HCT116 (cell line): ENCODE results near the gene VRK1. TPM values are rescaled to one million over a fixed set of nuclear protein-coding genes. Genes with fewer than 3 reads are reported as not detected.

Experiments used
- ATAC-seq: fragments of 200-7000 bp; cut with Tn5 transposase; 2 replicates; pipeline ENCODE4 v1.9.1; 2020; ENCODE audit warnings: mild to moderate bottlenecking, moderate library complexity
- BruUV-seq: library from RNA; stranded (reverse); fragments of 400-500 nt; replicated peaks from 2 replicates; lab custom pipeline; 2021; lab: Mats Ljungman, UMichigan
- CTCF ChIA-PET: fragments of 300-600 bp; sonication (Branson Sonifier 250); formaldehyde crosslinking; loops from one replicate; lab custom pipeline; 2021; ENCODE audit warnings: antibody characterized with exemption; lab: Charles Lee
- POLR2A ChIA-PET: fragments of 300-600, 350-600 bp; sonication (Branson Sonifier 250); formaldehyde crosslinking; loops from one replicate; lab custom pipeline; 2021; ENCODE audit warnings: antibody characterized with exemption; lab: Charles Lee
- RAD21 ChIA-PET, 2 experiments: fragments of 300-600 bp; sonication (Branson Sonifier 250); formaldehyde crosslinking; loops; one replicate each; lab custom pipeline; 2023; ENCODE audit warnings: low total read pairs in 2 of 2; ENCODE audit not compliant: uncharacterized antibody in 2 of 2, unreplicated experiment in 2 of 2, low non-redundant PET in 1 of 2; lab: Charles Lee
- DNase-seq: peaks from one replicate; pipeline ENCODE4 v3.0.0-alpha.2; 2010; ENCODE audit warnings: low read depth, low spot score
- H2AFZ ChIP-seq: fragments of 200-600 bp; shearing (Covaris generic), sonication (generic); 2 replicates; pipeline ENCODE4 v1.6.1; 2017; ENCODE audit warnings: low read depth, mixed run types, mixed read lengths, antibody characterized with exemption, low read length; ENCODE audit not compliant: poor library complexity, severe bottlenecking
- H3K27ac ChIP-seq: 2 replicates; pipeline ENCODE4 v1.5.1; 2012; ENCODE audit warnings: low read depth, low read length
- H3K27me3 ChIP-seq: fragments of 200-600 bp; sonication (generic); 2 replicates; pipeline ENCODE4 v1.6.1; 2016; ENCODE audit warnings: mixed run types, low read length, mixed read lengths; ENCODE audit not compliant: insufficient read depth
- H3K36me3 ChIP-seq, 2 experiments: fragments of 200-500 bp in 1 of 2; fragments of 200-600 bp in 1 of 2; sonication (Bioruptor generic) in 1 of 2; sonication (generic) in 1 of 2; 2 replicates each; pipeline versions ENCODE4 v1.5.1 to v1.6.1; 2014 to 2016; ENCODE audit warnings: low read length in 2 of 2, inconsistent platforms in 1 of 2, mixed read lengths in 1 of 2, mixed run types in 1 of 2; ENCODE audit not compliant: insufficient read depth in 2 of 2, control insufficient read depth in 1 of 2
- H3K4me1 ChIP-seq, 2 experiments: fragments of 200-600 bp in 1 of 2; sonication (generic) in 1 of 2; 2 replicates each; pipeline versions ENCODE4 v1.5.1 to v1.6.1; 2012 to 2017; ENCODE audit warnings: low read length in 2 of 2, inconsistent platforms in 1 of 2, mild to moderate bottlenecking in 1 of 2, mixed read lengths in 1 of 2, mixed run types in 1 of 2, moderate library complexity in 1 of 2; ENCODE audit not compliant: insufficient read depth in 2 of 2, control insufficient read depth in 1 of 2
- H3K4me2 ChIP-seq: fragments of 200-600 bp; sonication (generic); 2 replicates; pipeline ENCODE4 v1.6.1; 2017; ENCODE audit warnings: mixed run types, low read length, mixed read lengths
- H3K4me3 ChIP-seq, 2 experiments: fragments of 200-600 bp in 1 of 2; sonication (generic) in 1 of 2; replicated peaks in 1 of 2; 2 replicates each; pipeline ENCODE4 v1.5.1; 2011 to 2016; ENCODE audit warnings: low read length in 2 of 2, control low read depth in 1 of 2, low read depth in 1 of 2, mild to moderate bottlenecking in 1 of 2, mixed read lengths in 1 of 2, mixed run types in 1 of 2
- H3K79me2 ChIP-seq: fragments of 200-600 bp; sonication (generic); 2 replicates; pipeline ENCODE4 v1.6.1; 2017; ENCODE audit warnings: mild to moderate bottlenecking, mixed run types, low read length, moderate library complexity, mixed read lengths; ENCODE audit not compliant: insufficient read depth
- H3K9ac ChIP-seq: fragments of 200-600 bp; sonication (generic); 2 replicates; pipeline ENCODE4 v1.6.1; 2016; ENCODE audit warnings: low read length, mixed read lengths
- H3K9me2 ChIP-seq: fragments of 200-600 bp; sonication (generic), shearing (Covaris generic); 2 replicates; pipeline ENCODE4 v1.6.1; 2017; ENCODE audit warnings: mixed run types, mild to moderate bottlenecking, moderate library complexity; ENCODE audit not compliant: insufficient read depth
- H3K9me3 ChIP-seq, 2 experiments: fragments of 200-500 bp in 1 of 2; fragments of 200-600 bp in 1 of 2; sonication (Bioruptor generic) in 1 of 2; sonication (generic) in 1 of 2; 2 replicates each; pipeline ENCODE4 v1.6.1; 2014 to 2017; ENCODE audit warnings: low read length in 2 of 2, mixed read lengths in 2 of 2, inconsistent platforms in 1 of 2, low read depth in 1 of 2, mild to moderate bottlenecking in 1 of 2, mixed run types in 1 of 2, moderate library complexity in 1 of 2; ENCODE audit not compliant: control insufficient read depth in 1 of 2, insufficient read depth in 1 of 2
- H4K20me1 ChIP-seq: fragments of 200-600 bp; sonication (generic), shearing (Covaris generic); 2 replicates; pipeline ENCODE4 v1.6.1; 2017; ENCODE audit warnings: mixed run types, mild to moderate bottlenecking, moderate library complexity; ENCODE audit not compliant: insufficient read depth
- CBX3 ChIP-seq: IDR thresholded peaks from 2 replicates; pipeline ENCODE4 v1.6.1; 2012; ENCODE audit warnings: low read depth
- CEBPB ChIP-seq: IDR thresholded peaks from 2 replicates; pipeline ENCODE4 v1.6.1; 2012; ENCODE audit warnings: low read depth
- EGR1 ChIP-seq: IDR thresholded peaks from 2 replicates; pipeline ENCODE4 v1.6.1; 2012; ENCODE audit warnings: low read depth
- EZH2 ChIP-seq: fragments of 200-600 bp; sonication (generic); IDR thresholded peaks from 2 replicates; pipeline ENCODE4 v1.6.1; 2017; ENCODE audit warnings: antibody characterized with exemption, mixed run types
- EZH2phosphoT487 ChIP-seq: fragments of 200-600 bp; IDR thresholded peaks from 2 replicates; pipeline ENCODE4 v1.6.1; 2018; ENCODE audit warnings: antibody characterized with exemption, borderline replicate concordance
- JUND ChIP-seq: IDR thresholded peaks from 2 replicates; pipeline ENCODE4 v1.6.1; 2012
- POLR2A ChIP-seq: IDR thresholded peaks from 2 replicates; pipeline ENCODE4 v1.7.0; 2011; ENCODE audit warnings: borderline replicate concordance; ENCODE audit not compliant: insufficient read depth, insufficient read length; ENCODE audit errors: extremely low read depth
- POLR2AphosphoS5 ChIP-seq: IDR thresholded peaks from 2 replicates; pipeline ENCODE4 v1.6.1; 2011; ENCODE audit warnings: mild to moderate bottlenecking, low read depth, low read length, moderate library complexity
- SIN3A ChIP-seq: IDR thresholded peaks from 2 replicates; pipeline ENCODE4 v1.6.1; 2012; ENCODE audit warnings: low read depth
- SP1 ChIP-seq: IDR thresholded peaks from 2 replicates; pipeline ENCODE4 v1.6.1; 2012; ENCODE audit warnings: low read depth
- YY1 ChIP-seq: IDR thresholded peaks from 2 replicates; pipeline ENCODE4 v1.6.1; 2011; ENCODE audit warnings: low read length, low read depth, moderate library complexity, mild to moderate bottlenecking; ENCODE audit not compliant: insufficient replicate concordance; ENCODE audit errors: extremely low read depth
- ZNF274 ChIP-seq: fragments of 200-500 bp; sonication (Bioruptor generic); IDR thresholded peaks from 2 replicates; pipeline ENCODE4 v1.6.1; 2014; ENCODE audit warnings: mild to moderate bottlenecking, low read depth, low read length, inconsistent platforms
- intact Hi-C: fragments of 100-400 bp; cut with micrococcal nuclease; formaldehyde crosslinking; loops from 2 replicates; pipeline ENCODE4 v1.10.0; 2022
- total RNA-seq: library from RNA; stranded (reverse); gene quantifications from one replicate; pipeline ENCODE4 v1.2.1, GENCODE V29; 2021; ENCODE audit not compliant: unreplicated experiment
- TF ChIP-seq, protein P1 (sequence below): IDR thresholded peaks from 2 replicates; pipeline ENCODE4 v1.6.1; 2012
- TF ChIP-seq, protein P2 (sequence below), 3 experiments: fragments of 200-600 bp in 1 of 3; sonication (generic) in 1 of 3; IDR thresholded peaks in 2 of 3; conservative IDR thresholded peaks in 1 of 3; 2 replicates each; pipeline ENCODE4 v1.5.1; 2012 to 2017; ENCODE audit warnings: low read depth in 2 of 3, low read length in 2 of 3, antibody characterized with exemption in 1 of 3, borderline replicate concordance in 1 of 3, control low read depth in 1 of 3, mild to moderate bottlenecking in 1 of 3, mixed read lengths in 1 of 3, mixed run types in 1 of 3, moderate library complexity in 1 of 3; ENCODE audit not compliant: insufficient read depth in 1 of 3
- TF ChIP-seq, protein P3 (sequence below): IDR thresholded peaks from 2 replicates; pipeline ENCODE4 v1.6.1; 2012
- TF ChIP-seq, protein P4 (sequence below): IDR thresholded peaks from 2 replicates; pipeline ENCODE4 v1.6.1; 2011; ENCODE audit warnings: mild to moderate bottlenecking, low read length, moderate library complexity; ENCODE audit not compliant: insufficient replicate concordance; ENCODE audit errors: extremely low read depth

The VRK1 gene
- total RNA-seq, 1 experiment from 2014 or later, result 51.4 TPM

DNA sequence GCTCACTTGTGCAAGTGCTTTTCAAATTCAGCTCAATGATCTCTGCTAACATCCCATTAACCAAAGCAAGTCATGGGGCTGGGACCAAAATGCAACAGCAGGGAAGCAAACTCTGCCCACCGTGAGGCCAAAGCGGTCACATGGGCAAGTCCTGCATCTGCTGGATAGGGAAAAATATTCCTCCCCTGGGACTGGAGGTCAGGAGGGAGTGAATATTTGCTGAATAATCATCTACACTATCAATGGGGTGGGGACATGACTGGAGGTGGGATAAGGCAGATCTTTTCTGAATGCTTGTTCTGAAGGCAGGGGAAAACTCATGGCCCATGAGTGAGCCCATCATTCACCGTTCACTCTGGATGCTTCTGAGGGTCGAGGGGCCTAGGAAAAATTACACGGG, 45.1 kb upstream of the VRK1 start:
- RAD21 ChIA-PET, result no interaction called here
- no TSS peak for BruUV-seq

More for the DNA sequence above, 45.1 kb upstream of the VRK1 start:
- Histone ChIP-seq H3K9me2 (no peaks in the 10 kb centered on the region), H3K27ac (no peak overlapping the region), H2AFZ (no peak overlapping the region), H3K4me1 (no peaks in the 10 kb centered on the region; a peak in 1 of 4 replicates), H3K79me2 (no peaks in the 10 kb centered on the region), H3K27me3 (no peaks in the 10 kb centered on the region), H3K9me3 (no peaks in the 10 kb centered on the region), H3K9ac (no peak overlapping the region), H4K20me1 (no peaks in the 10 kb centered on the region), H3K36me3 (no peaks in the 10 kb centered on the region), H3K4me2 (no peak overlapping the region), H3K4me3 (no peak overlapping the region)
- ATAC-seq (no peak), DNase-seq (no peak)
- POLR2A ChIA-PET, result no interaction called here
- TF ChIP-seq, protein P1, sequence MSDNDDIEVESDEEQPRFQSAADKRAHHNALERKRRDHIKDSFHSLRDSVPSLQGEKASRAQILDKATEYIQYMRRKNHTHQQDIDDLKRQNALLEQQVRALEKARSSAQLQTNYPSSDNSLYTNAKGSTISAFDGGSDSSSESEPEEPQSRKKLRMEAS, result no peak
- no peak for TF ChIP-seq POLR2A
- no peak for TF ChIP-seq SIN3A
- no peak for TF ChIP-seq EGR1
- no peak for TF ChIP-seq YY1
- TF ChIP-seq JUND, result no peak
- TF ChIP-seq EZH2, result no peak
- TF ChIP-seq CBX3, result no peak
- TF ChIP-seq, protein P2, sequence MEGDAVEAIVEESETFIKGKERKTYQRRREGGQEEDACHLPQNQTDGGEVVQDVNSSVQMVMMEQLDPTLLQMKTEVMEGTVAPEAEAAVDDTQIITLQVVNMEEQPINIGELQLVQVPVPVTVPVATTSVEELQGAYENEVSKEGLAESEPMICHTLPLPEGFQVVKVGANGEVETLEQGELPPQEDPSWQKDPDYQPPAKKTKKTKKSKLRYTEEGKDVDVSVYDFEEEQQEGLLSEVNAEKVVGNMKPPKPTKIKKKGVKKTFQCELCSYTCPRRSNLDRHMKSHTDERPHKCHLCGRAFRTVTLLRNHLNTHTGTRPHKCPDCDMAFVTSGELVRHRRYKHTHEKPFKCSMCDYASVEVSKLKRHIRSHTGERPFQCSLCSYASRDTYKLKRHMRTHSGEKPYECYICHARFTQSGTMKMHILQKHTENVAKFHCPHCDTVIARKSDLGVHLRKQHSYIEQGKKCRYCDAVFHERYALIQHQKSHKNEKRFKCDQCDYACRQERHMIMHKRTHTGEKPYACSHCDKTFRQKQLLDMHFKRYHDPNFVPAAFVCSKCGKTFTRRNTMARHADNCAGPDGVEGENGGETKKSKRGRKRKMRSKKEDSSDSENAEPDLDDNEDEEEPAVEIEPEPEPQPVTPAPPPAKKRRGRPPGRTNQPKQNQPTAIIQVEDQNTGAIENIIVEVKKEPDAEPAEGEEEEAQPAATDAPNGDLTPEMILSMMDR (IDR thresholded peaks at IDR 0.05 in 2 of 3, conservative IDR thresholded peaks at IDR 0.05 in 1 of 3; ENCODE audit: borderline replicate concordance in 1 of 3, insufficient read depth in 1 of 3, low read depth in 2 of 3, low read length in 2 of 3), result no peak
- TF ChIP-seq ZNF274, result no peak
- TF ChIP-seq, protein P3, sequence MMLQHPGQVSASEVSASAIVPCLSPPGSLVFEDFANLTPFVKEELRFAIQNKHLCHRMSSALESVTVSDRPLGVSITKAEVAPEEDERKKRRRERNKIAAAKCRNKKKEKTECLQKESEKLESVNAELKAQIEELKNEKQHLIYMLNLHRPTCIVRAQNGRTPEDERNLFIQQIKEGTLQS, result no peak
- no peak for TF ChIP-seq POLR2AphosphoS5
- TF ChIP-seq, protein P4, sequence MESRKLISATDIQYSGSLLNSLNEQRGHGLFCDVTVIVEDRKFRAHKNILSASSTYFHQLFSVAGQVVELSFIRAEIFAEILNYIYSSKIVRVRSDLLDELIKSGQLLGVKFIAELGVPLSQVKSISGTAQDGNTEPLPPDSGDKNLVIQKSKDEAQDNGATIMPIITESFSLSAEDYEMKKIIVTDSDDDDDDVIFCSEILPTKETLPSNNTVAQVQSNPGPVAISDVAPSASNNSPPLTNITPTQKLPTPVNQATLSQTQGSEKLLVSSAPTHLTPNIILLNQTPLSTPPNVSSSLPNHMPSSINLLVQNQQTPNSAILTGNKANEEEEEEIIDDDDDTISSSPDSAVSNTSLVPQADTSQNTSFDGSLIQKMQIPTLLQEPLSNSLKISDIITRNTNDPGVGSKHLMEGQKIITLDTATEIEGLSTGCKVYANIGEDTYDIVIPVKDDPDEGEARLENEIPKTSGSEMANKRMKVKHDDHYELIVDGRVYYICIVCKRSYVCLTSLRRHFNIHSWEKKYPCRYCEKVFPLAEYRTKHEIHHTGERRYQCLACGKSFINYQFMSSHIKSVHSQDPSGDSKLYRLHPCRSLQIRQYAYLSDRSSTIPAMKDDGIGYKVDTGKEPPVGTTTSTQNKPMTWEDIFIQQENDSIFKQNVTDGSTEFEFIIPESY, result no peak
- TF ChIP-seq EZH2phosphoT487, result no peak
- TF ChIP-seq CEBPB, result no peak
- TF ChIP-seq SP1, result no peak
- intact Hi-C loops, result no loop called here
- CTCF ChIA-PET, result interaction anchor here (1.0 kb wide), 1 partner anchor 11 kb away, joined by 3 read pairs; no protein-coding TSS in a partner anchor
